GM23248 (cell line): ENCODE data around the gene LDB1. TPM values are rescaled to one million over a fixed set of nuclear protein-coding genes. Genes with fewer than 3 reads are reported as not detected.

Experiments
- DNase-seq: peaks from one replicate; pipeline ENCODE4 v3.0.0-alpha.2; 2015
- H2AFZ ChIP-seq: fragments of 200-600 bp; sonication (generic); 2 replicates; pipeline ENCODE4 v1.6.1; 2016; ENCODE audit warnings: antibody characterized with exemption
- H3F3A ChIP-seq: fragments of 200-600 bp; sonication (generic); 2 replicates; pipeline ENCODE4 v1.6.1; 2016; ENCODE audit warnings: mild to moderate bottlenecking, antibody characterized with exemption, mixed run types; ENCODE audit not compliant: insufficient read depth
- H3K27ac ChIP-seq: fragments of 200-600 bp; sonication (generic); 2 replicates; pipeline ENCODE4 v1.5.1; 2016; ENCODE audit warnings: mild to moderate bottlenecking
- H3K27me3 ChIP-seq: fragments of 200-600 bp; sonication (generic); replicated peaks from 2 replicates; pipeline ENCODE4 v1.6.1; 2016; ENCODE audit warnings: mild to moderate bottlenecking; ENCODE audit not compliant: insufficient read depth
- H3K36me3 ChIP-seq: fragments of 200-600 bp; sonication (generic); 2 replicates; pipeline ENCODE4 v1.6.1; 2016; ENCODE audit warnings: low read depth, mild to moderate bottlenecking
- H3K4me1 ChIP-seq: fragments of 200-600 bp; sonication (generic); 2 replicates; pipeline ENCODE4 v1.6.1; 2016; ENCODE audit warnings: mild to moderate bottlenecking; ENCODE audit not compliant: insufficient read depth
- H3K4me2 ChIP-seq: fragments of 200-600 bp; sonication (generic); one replicate; pipeline ENCODE4 v1.6.1; 2016; ENCODE audit warnings: mild to moderate bottlenecking; ENCODE audit not compliant: unreplicated experiment
- H3K4me3 ChIP-seq: fragments of 200-600 bp; sonication (generic); 2 replicates; pipeline ENCODE4 v1.5.1; 2016; ENCODE audit warnings: mild to moderate bottlenecking
- H3K79me2 ChIP-seq: fragments of 200-600 bp; sonication (generic); 2 replicates; pipeline ENCODE4 v1.6.1; 2016; ENCODE audit warnings: mild to moderate bottlenecking; ENCODE audit not compliant: insufficient read depth
- H3K9ac ChIP-seq: fragments of 200-600 bp; sonication (generic); 2 replicates; pipeline ENCODE4 v1.6.1; 2016; ENCODE audit warnings: mild to moderate bottlenecking
- H3K9me2 ChIP-seq: fragments of 200-600 bp; sonication (generic); 2 replicates; pipeline ENCODE4 v1.6.1; 2016; ENCODE audit warnings: mixed run types, mild to moderate bottlenecking, moderate library complexity; ENCODE audit not compliant: insufficient read depth
- H3K9me3 ChIP-seq: fragments of 200-600 bp; sonication (generic); one replicate; pipeline ENCODE4 v1.6.1; 2017; ENCODE audit warnings: low read depth
- H4K20me1 ChIP-seq: fragments of 200-600 bp; sonication (generic); 2 replicates; pipeline ENCODE4 v1.6.0; 2016; ENCODE audit not compliant: insufficient read depth
- EZH2 ChIP-seq: fragments of 200-600 bp; sonication (generic); IDR thresholded peaks from 2 replicates; pipeline ENCODE4 v1.6.1; 2018; ENCODE audit warnings: antibody characterized with exemption, mild to moderate bottlenecking; ENCODE audit not compliant: insufficient read depth, poor library complexity, severe bottlenecking
- EZH2phosphoT487 ChIP-seq: fragments of 200-600 bp; sonication (generic); IDR thresholded peaks from 2 replicates; pipeline ENCODE4 v1.6.1; 2018; ENCODE audit warnings: antibody characterized with exemption, moderate library complexity, mild to moderate bottlenecking, low read depth; ENCODE audit not compliant: insufficient read depth
- WGBS, 2 experiments: methylation state at CpG; one replicate each; pipeline ENCODE4 v1.1.6; 2015 to 2017; ENCODE audit warnings: low lambda C conversion rate in 2 of 2, low coverage in 1 of 2; ENCODE audit errors: missing lambda C conversion rate in 2 of 2; 5-methylcytosine and 5-hydroxymethylcytosine counted together
- in situ Hi-C: fragments of 300-500 bp; cut with MboI; formaldehyde crosslinking; loops from 2 replicates; pipeline ENCODE4 v1.15.0; 2020
- polyA plus RNA-seq: library from polyadenylated mRNA; unstranded; fragments of >200 nt; fragmentation: Nextera tagmentation; extraction: Ambion mirVana; gene quantifications from 2 replicates; pipeline ENCODE4 v1.2.1, GENCODE V29; 2016
- total RNA-seq: library from RNA; depleted of rRNA; stranded (reverse); fragments of >200 nt; shearing (Covaris generic); gene quantifications from 2 replicates; pipeline ENCODE4 v1.2.3, GENCODE V29; 2014

Gene LDB1
- total and polyA plus RNA-seq, 2 experiments from 2014 or later = 5.0 to 28.1 TPM

DNA sequence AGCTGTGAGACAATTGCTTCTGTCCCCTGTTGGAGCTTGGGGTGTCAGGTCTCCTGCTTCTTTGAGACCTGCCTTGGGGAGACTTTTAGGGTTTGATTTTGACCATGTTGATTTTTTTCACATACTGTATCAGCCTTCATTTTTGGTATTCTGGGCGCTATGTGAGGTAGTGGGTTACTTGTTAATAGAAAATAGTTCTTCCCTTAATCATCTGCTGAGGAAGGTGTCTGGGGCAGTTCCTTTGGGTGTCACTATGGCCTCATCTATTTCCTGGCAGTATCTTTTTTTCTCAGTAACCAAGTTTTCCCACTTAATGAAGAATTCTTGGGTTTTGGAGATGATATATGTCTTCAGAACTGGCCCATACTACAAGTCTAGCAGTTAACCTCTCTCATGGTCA lies 27.4 kb upstream of the LDB1 start:
- Histone ChIP-seq H3K27me3 (no peaks in the 10 kb centered on the region), H3K9ac (no peak overlapping the region), H3K27ac (no peak overlapping the region), H2AFZ (no peak overlapping the region), H3K9me2 (no peaks in the 10 kb centered on the region), H3F3A (peaks cover 62% of the 10 kb centered on the region), H3K79me2 (peaks cover 63% of the 10 kb centered on the region), H3K4me1 (peaks cover 15% of the 10 kb centered on the region), H3K9me3 (no peaks in the 10 kb centered on the region), H3K4me2 (no peak overlapping the region), H3K4me3 (no peak overlapping the region), H4K20me1 (no peaks in the 10 kb centered on the region), H3K36me3 (peaks cover 54% of the 10 kb centered on the region)
- 96 to 100% methylated on average over 1 of the region's 1 CpG for WGBS, 2 experiments
- DNase-seq = no peak
- in situ Hi-C loops = no loop called here
- TF ChIP-seq EZH2 (no peak), EZH2phosphoT487 (no peak)

DNA sequence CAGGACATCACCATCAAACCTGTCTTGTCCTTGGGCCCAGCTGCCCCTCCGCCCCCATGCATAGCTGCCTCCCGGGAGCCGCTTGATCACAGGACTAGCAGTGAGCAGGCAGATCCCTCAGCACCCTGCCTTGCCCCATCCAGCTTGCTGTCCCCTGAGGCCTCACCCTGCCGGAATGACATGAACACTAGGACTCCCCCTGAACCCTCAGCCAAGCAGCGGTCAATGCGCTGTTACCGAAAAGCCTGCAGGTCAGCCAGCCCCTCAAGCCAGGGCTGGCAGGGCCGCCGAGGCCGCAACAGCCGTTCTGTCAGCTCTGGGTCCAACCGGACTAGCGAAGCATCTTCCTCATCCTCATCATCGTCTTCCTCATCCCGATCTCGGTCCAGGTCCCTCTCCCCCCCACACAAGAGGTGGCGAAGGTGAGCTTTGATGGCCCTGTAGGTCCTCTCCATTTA lies 26.8 kb upstream of the LDB1 start:
- peaks cover 66% of the 10 kb centered on the region for H3K79me2 ChIP-seq
- H3K4me2 ChIP-seq = no peak overlapping the region
- TF ChIP-seq EZH2phosphoT487 = no peak
- TF ChIP-seq EZH2 = no peak
- peaks cover 59% of the 10 kb centered on the region for H3F3A ChIP-seq
- no peak overlapping the region for H2AFZ ChIP-seq
- no peak for DNase-seq
- H3K27me3 ChIP-seq = no peaks in the 10 kb centered on the region
- no peak overlapping the region for H3K9ac ChIP-seq
- no peaks in the 10 kb centered on the region for H3K9me3 ChIP-seq
- H3K36me3 ChIP-seq = peaks cover 57% of the 10 kb centered on the region
- H4K20me1 ChIP-seq = no peaks in the 10 kb centered on the region
- no peaks in the 10 kb centered on the region for H3K9me2 ChIP-seq
- in situ Hi-C loops = no loop called here
- H3K4me1 ChIP-seq = peaks cover 15% of the 10 kb centered on the region
- H3K4me3 ChIP-seq = no peak overlapping the region
- WGBS, 2 experiments = 83 to 85% methylated on average over 17 of the region's 17 CpGs
- H3K27ac ChIP-seq = no peak overlapping the region

DNA sequence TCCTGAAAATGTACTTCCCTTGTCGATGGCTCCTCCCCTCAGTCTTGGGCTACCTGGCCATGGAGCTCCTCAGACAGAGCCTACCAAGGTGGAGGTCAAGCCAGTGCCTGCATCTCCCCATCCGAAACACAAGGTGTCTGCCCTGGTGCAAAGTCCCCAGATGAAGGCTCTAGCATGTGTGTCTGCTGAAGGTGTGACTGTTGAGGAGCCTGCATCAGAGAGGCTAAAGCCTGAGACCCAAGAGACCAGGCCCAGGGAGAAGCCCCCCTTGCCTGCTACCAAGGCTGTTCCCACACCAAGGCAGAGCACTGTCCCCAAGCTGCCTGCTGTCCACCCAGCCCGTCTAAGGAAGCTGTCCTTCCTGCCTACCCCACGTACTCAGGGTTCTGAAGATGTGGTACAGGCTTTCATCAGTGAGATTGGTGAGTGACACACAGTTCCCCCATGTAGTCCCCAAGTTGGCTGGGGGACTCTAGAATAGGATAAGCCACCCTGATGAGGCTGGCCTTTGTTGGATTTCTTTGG lies 21.5 kb upstream of the LDB1 start:
- TF ChIP-seq EZH2phosphoT487 = no peak
- no peak for TF ChIP-seq EZH2
- Histone ChIP-seq H3K9ac (no peak overlapping the region), H4K20me1 (0 out of 2 replicates have a peak, but pooled peaks cover 4% of the 10 kb centered on the region), H3K9me2 (no peaks in the 10 kb centered on the region), H3K4me2 (no peak overlapping the region), H3K27ac (no peak overlapping the region), H3K36me3 (peaks cover 45% of the 10 kb centered on the region), H3K9me3 (no peaks in the 10 kb centered on the region), H3K4me3 (no peak overlapping the region), H3K4me1 (no peaks in the 10 kb centered on the region), H3K79me2 (peaks cover 100% of the 10 kb centered on the region), H3F3A (peaks cover 11% of the 10 kb centered on the region; the same call in 1 of the 2 replicates), H2AFZ (no peak overlapping the region), H3K27me3 (no peaks in the 10 kb centered on the region)
- 96 to 100% methylated on average over 4 of the region's 4 CpGs for WGBS, 2 experiments
- in situ Hi-C loops = no loop called here
- no peak for DNase-seq

DNA sequence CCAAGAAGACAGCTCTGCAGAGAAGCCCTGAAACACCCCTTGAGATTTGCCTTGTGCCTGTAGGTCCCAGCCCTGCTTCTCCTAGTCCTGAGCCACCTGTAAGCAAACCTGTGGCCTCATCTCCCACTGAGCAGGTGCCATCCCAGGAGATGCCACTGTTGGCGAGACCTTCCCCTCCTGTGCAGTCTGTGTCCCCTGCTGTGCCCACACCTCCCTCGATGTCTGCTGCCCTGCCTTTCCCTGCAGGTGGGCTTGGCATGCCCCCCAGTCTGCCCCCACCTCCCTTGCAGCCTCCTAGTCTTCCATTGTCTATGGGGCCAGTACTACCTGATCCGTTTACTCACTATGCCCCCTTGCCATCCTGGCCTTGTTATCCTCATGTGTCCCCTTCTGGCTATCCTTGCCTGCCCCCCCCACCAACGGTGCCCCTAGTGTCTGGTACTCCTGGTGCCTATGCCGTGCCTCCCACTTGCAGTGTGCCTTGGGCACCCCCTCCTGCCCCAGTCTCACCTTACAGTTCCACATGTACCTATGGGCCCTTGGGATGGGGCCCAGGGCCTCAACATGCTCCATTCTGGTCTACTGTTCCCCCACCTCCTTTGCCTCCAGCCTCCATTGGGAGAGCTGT lies 20.9 kb upstream of the LDB1 start:
- no peak overlapping the region for H2AFZ ChIP-seq
- H3K9ac ChIP-seq = no peak overlapping the region
- no peak overlapping the region for H3K27ac ChIP-seq
- H3K4me2 ChIP-seq = no peak overlapping the region
- H3K79me2 ChIP-seq = peaks cover 100% of the 10 kb centered on the region
- DNase-seq = no peak
- H3F3A ChIP-seq = peaks cover 8% of the 10 kb centered on the region; the same call in 1 of the 2 replicates
- 0 out of 2 replicates have a peak, but pooled peaks cover 5% of the 10 kb centered on the region for H4K20me1 ChIP-seq
- H3K9me3 ChIP-seq = no peaks in the 10 kb centered on the region
- no peaks in the 10 kb centered on the region for H3K4me1 ChIP-seq
- no peaks in the 10 kb centered on the region for H3K9me2 ChIP-seq
- no peak for TF ChIP-seq EZH2
- TF ChIP-seq EZH2phosphoT487 = no peak
- 67 to 82% methylated on average over 3 to 5 of the region's 5 CpGs for WGBS, 2 experiments
- peaks cover 45% of the 10 kb centered on the region for H3K36me3 ChIP-seq
- in situ Hi-C loops = no loop called here
- no peaks in the 10 kb centered on the region for H3K27me3 ChIP-seq
- no peak overlapping the region for H3K4me3 ChIP-seq
